GM19328 (cell line): ENCODE results near the gene CSF3.

Experiments
- ATAC-seq: cut with Tn5 transposase; IDR thresholded peaks from one replicate; pipeline ENCODE4 v1.9.1; 2021; ENCODE audit warnings: mild to moderate bottlenecking, moderate library complexity; ENCODE audit not compliant: unreplicated experiment

CSF3 gene

DNA sequence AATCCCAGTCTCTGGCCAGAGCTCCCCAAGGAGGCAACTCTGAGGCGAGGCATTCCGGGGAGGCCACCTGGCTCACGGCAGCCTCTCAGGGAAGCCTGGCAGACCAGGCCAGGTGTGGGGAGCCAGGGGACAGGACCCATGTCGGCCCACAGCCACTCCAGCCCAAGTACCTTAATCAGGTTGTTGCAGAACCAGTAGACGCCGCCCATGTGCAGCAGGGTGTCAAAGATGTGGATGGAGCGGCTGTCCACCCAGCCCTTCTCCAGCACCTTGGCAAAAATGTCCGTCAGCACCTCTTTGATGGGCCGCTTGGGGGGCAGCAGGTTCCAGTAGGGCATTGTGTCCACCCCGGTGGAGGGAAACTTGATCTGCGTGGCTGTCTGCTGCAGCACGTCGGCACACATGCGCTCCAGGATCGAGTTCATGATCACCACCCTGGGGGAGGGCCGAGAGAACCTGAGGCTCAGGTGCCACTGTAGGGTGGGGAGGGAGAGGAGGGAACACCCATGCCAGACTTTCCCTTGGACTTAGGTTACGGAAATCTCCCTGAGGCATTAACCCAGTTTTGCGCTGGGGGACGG is 7.8 kb downstream of the CSF3 start:
- no peak for ATAC-seq

DNA sequence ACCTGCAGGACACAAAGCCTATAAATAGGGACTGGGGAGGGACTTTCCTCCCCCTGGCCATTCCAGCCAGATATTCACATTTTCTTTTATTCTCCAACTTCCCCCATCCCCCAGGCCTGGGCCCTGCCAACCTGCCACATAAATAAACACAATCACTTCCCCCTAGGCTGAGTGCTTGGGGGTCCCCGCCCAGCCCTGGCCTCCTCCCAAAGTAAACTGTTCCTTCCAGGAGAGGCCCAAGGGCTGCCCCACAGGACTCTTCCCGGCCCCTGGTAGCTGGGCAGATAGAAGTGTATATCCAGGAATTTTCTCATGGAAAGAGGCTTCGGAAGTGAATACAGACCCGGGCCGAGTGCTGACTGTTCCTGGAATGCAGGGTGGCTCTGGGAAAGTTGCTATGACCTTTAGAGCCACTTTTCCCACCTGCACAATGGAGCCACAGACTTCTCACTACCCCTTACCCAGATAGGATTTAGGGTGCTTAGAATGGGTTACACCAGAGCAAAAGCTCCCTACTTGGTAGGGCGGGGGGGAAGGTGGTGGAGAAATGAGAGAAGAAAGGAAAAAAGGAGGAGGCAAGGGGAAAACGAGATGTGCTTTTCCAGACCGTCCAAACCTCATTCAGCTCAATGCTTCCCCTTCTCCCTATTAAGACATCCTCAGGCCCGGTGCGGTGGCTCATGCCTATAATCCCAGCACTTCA is 8.5 kb downstream of the CSF3 start:
- ATAC-seq, result no peak

DNA sequence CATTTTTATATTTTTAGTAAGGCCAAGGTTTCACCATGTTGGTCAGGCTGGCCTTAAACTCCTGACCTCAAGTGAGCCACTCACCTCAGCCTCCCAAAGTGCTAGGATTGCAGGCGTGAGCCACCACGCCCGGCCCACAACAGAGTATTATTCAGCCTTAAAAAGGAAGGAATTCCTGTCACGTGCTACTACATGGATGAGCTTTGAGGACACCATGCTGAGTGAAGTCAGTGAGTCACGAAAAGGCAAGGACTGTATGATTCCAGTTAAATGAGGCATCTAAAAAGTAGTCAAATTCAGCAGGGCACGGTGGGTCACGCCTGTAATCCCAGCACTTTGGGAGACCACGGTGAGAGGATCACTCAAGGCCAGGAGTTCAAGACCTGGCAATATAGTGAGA is 9.7 kb downstream of the CSF3 start:
- no peak for ATAC-seq

DNA sequence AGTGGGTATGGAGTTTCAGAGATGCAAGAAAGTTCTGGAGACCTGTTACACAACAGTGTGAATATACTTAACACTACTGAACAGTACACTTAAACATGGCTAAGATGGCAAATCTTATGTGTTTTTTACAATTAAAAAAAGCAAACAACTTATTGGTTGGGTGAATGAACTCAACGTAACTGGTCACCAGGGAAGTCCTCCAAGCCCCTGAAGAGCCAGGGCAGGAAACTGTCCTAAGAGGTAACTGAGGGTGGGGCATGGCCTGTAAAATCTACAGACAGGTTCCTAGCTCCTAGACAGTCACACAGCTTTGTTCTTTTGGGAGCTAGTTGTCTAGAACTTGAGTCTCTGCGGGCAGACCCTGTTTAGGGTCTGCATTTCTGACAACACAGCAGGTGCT is 10.3 kb downstream of the CSF3 start:
- no peak for ATAC-seq

DNA sequence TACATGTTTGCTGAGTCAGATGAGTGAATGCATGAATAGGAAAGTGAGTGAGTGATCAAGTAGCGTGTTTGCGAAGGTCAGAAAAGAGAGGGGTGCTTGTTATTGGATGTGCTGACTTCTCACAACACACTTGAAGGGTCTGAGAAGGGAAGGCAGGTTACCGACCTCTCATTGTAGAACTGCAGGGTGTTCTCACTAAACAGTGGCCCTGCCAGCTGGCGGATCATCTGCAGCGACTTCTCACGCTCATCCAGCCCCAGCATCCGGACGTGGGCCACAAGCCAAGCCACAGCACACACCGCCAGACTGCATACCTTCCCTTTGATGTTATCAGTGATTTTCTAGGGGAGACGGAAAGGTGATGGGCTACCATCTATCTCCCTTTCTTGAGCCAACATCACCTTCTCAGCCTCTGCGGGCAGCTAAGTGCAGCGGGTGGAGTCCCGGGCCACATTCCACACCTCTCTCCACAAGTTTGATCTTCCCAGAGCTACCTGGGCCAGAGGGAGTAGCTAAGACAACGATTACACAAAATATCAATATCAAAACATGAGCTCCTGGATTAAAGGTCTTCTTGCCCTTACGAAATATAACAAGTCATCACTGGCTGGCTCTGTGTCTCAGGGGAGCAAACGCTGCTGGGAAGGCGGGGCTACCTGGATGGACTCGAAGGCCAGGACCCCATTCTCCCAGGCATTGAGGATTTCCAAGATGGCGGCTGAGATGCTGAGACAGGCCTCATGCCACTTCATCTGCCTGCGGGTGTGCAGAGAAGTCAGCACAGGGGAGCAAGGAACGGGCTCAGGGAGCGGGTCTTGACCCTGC is 11.0 kb downstream of the CSF3 start:
- ATAC-seq, result no peak

DNA sequence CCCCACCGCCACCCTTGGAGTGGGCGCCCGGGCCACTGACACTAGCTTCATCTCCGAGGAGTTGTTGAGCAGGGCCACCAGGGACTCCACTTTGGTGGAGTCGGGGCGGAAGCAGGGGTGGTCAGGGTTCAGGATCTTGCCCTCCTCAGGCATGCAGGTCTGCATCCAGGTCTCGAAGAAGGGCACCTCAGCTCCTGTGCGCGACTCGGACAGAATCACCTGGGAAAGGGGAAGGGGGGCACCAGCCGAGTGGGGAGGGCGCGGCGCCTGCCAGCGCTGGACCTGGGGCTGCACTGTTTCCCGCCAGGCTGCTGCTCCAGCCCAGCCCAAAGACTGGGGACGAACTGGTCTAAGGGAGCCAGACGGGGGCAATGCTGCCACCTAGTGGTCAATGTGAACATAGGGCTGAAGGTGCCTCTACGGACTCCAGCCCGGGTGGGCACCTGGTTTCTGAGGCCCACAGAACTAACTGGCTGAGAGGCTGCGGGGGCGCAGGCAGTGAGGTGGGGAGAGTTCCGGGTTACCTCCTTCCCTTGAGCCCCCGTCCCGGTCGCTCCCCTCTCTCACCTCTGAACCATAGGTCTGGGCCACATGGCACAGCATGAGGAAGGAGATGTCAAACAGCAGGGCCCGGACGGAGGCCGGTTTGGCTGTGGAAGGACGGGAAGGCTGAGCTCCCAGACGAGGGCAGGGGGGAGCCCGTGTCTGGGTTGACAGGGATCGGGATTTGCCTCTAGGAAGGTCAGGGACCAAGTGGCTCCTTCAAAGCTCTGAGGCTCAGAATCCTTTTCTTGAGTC is 11.8 kb downstream of the CSF3 start:
- no peak for ATAC-seq

DNA sequence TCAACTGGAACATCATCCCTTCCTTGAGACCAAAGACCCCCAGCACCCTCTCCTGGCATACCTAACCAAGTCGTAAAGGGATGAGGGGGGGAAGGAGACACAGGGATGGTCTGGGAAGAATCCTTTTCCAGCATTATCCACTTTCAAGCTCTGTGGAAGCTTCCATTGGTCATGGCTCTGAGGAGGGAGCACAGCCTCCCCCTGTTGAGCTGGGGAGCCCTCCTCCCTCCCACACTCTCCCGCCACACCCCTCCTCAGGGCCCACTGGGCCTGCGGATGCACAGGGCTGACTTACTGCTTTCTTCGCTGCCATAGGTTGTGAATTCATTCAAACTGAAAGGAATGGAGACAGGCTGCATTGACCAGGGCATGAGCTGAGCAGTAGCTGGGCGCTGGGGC is 12.4 kb downstream of the CSF3 start:
- ATAC-seq, result no peak

DNA sequence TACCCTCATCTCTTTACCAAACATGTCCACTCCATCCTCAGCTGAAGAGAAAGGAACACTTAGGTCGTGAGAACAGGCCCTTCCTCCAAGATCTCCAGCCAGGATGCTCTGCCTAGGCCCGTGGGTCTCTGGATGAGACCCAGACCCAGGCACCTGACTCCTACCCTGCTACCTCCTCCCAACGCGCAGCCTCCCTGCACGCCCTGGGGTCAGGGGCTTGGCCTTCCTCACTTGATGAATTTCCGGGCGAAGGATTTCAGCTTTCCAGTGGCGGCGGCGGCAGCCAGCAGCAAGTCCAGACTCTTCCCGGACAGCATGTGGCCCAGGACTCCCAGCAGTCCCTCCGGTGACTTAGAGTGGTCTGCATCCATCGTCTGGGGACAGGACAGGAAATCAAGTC is 13.4 kb downstream of the CSF3 start:
- no peak for ATAC-seq

DNA sequence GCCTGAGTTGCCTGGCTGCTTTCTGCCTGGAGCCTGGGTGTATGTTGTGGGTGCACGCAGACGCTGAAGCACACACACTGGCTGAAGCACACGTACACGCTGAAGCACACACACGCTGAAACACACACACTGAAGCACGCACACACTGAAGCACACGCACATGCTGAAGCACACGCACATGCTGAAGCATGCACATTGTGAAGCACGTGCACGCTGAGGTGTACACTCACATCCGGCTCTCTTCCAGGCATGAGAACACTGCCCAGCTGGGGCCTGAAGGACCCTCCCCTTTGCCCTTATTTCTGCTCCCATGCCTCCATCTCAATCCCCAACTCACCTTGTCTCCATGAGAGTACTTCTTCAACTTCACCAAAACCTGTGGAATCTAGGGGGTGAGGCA is 16.5 kb downstream of the CSF3 start:
- no peak for ATAC-seq

DNA sequence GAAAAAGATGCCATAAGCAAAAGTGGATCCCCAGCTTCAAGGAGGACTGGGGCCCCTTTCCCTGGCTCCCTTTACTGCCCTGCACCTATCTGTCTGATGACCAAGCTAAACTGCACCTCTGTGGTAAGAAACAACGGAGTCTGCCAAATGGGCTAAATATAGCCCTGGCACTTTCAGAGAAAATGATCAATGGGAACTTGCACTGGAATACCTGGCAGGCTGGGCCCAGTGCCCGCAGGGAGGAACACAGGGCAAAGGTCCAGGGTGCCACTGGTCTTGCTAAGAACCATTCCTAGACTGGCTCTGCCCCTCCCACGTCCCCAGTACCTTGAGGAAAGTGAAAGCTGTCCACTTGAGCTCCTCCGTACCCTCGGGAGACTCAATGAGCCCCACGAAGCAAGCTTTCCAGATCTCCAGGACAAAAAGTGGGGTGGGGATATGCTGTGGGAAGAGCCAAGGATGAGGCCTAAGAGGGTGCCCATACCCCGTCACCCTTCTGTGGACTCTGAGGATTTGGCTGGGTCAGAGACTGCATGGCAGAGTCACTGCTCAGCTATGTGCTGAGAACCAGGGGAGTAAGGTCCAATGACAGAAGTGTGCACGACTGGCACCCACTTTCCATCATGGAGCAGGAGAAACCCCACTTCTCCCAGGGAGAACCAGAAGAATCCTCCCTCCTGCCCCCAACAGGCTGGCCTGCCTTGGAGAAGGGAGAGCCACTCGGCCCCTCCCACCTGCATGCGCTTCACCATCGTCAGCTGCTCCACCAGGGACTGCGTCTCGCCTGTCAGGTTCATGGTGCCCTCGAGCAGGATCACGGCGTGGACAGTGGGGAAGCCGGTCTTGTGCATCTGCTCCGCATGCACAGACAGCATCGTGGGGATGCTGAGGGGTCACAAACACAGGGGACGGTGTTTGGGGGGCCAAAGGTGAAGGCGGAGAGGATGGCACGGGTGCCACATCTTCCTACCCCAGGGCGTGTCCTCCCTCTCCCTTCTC is 17.4 kb downstream of the CSF3 start:
- no peak for ATAC-seq

DNA sequence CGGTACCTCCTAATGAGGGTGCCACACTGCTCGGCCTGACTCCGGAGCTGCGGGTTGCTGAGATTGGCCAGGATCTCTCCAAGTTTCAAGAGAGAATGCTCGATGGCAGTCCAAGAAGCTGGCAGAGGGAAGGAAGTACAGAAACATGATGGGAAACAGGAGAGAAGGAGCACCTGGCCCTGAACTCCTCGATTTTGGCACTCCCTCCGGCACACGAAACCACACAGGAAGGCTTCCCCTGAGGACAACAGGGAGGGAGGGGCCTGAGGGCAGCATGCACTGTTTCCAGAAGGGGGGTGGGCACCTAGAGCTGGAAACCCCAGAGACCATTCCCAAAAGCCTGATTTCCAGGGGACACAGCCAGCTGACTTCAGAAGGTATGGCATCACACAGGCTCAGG is 18.1 kb downstream of the CSF3 start:
- ATAC-seq, result no peak

DNA sequence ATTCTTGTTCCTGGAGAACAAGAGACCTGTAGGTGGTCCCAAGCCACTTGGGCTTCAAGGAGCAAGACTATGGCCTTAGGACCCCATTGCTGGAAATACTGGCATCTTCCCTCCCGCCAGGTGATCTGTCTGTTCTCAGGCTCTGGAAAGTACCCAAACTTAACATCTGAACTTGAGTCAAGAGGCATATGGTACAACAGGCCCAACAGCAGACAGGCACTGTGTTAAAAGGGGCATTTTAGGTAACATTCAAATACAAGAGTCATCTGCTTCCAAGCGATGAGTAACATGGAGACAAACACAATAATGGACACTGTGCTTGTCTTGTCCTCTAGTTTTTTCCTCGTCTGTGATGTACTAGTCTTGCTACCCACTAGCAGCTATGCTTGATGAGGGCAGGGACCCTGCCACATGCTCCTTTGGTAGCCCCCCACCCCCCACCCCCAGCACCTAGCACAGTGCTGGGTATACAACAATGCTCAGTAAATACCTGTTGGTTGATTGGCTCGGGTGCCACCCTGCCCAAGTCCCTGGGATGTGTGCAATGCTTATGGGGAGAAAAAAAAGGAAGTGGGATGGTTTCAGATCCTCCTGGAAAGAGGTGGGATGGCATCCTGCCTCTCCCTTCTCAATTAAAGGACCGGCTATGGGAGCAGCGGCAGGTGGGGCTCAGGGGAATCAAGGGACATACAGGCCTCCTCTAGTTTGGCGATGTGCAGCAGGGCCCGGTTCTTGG is 19.4 kb downstream of the CSF3 start:
- no peak for ATAC-seq

DNA sequence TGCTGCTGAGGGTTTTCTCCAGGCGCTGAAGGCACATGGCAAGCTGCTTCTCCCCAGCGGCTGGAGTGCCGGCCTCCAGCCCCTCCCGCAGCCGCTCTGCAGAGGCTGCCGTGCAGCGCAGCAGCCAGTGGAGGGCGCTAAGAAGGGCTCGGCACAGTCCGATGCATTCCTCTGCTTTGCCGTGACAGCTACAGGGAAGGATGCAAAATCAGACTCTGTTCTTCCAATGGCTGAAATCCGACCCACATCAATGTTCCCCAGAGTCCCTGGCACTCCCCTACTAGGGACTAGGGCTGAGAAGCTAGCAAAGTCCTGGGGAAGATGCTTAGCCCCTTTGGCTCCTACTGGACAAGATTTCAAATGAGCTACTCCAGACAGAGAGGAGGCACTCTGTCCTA is 19.9 kb downstream of the CSF3 start:
- no peak for ATAC-seq

DNA sequence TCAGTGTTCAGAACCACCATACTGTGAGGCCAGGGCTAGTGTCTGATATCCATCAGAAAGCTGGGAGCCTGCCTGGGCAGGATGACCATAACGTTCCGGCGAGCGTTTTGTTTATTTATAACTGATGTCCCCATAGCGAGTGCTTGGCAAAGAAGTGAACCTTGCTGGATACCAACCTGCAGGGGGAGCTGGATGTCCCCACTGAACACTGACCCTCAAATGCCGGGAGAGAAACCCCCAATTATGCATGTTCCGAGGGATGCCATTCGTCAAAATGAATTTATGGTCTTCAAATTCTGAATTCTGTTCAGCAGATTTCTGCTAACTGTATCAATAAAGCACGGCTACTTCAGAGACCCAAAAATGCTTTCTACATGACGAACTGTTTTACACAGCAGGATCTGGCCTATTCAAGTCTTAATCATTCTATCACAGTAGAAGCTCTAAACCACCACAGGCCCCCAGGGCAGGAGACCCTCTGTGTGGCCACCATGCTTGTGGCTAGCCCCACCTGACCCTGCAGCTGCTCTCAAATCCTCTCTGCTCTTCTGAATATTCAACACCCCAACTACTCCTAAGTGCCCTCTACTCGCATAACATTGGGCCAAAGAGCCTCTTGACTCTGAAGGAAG is 23.8 kb downstream of the CSF3 start:
- no peak for ATAC-seq

DNA sequence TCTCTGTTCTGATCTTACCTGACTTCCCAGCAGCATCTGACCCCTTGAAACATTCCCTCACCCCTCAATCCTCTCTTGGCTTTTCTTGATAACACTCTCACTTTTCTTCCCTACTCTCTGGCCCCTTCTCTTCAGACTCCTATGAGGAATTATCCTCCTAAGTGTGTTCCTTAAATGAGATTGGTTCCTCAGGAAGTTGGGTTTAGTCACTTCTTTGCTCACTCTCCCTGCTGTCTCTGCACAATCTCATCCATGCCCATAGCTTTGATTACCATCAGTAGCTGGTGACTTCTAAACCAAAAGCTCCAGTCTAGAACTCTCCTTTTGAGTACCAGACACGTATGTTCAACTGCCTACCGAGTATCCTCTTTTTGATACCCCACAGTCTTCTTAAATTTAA is 26.0 kb downstream of the CSF3 start:
- no peak for ATAC-seq

DNA sequence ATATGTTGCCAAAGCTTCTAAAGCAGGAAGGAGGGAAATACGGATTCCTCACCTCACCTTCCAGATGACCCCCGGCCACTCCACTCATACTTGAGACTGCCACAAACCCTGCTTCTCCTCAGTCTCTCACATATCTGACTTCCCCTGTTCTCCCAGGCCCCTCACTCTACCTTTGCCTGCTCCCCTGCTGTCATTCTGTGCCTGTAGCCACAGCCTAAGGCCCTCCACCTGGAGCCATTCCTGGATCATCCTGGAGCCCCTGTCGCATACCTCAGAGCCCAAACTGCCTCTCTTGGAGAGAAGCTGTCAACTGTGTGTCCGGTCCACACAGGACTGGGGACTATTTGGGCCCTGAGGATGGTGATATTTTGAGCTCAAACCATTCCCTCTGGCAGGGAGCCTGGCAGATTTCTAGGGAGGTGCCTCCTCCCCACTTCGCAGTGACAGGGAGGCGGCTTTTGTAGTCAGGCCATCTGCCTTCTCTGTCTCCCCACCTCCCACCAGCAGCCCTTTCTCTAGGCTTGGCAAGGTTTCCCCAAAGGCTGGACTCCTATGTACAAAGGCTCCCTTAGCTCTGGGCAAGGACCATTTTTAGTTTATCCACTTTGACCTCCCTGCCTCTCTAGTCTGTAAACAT is 41.3 kb downstream of the CSF3 start:
- ATAC-seq, result no peak

DNA sequence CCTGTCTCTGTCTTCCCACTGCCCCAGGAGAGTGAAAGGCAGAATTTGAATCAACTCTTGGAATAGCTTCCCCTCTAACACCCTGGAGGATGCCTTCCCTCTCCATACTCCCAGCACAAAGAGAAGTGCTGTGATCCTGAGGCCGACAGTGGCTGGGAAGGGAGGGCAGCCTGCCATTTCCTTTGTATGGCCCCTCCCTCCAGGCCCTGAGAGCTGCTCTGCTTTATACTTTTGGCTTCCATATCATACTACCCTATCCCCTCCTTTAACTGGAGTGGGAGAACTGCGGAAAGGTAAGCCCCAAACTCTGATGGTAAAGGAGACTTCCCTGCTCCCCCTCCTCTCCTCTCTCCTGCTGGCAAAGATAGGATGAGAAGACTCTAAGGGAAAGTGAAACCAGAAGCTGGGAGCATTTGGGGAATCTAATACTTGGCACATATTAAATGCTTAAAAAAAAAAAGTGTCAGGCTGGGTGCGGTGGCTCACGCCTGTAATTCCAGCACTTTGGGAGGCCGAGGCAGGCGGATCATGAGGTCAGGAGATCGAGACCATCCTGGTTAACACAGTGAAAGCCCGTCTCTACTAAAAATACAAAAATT is 43.0 kb downstream of the CSF3 start:
- no peak for ATAC-seq

DNA sequence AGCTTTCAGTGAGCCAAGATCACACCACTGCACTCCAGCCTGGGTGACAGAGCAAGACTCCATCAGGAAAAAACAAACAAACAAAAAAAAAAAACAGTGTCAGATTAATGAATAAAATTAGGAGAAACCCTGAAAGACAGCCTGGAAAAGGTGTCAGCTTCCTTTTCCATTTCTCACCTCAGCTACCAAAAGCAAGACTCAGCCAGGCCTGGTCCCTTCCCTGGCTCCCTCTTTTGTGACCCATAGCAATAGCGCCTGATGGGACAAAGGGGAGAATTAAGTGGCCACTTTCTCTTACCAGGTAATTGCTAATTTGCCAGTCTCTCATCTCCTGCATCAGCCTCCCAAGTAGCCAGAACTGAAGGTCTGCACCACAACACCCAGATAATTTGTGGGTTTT is 43.6 kb downstream of the CSF3 start:
- ATAC-seq, result no peak
